ENCODE data around the gene PDZRN3. TPM values are rescaled to one million over a fixed set of nuclear protein-coding genes. Genes with fewer than 3 reads are reported as not detected.

PDZRN3 gene
- total RNA-seq, 1 donor from 2014 or later: 130 TPM

GRCh38 chr3:73452729-73453128 is 172.0 kb downstream of the PDZRN3 start:
- DNase-seq (ENCODE audit: missing footprints) (no peak), ATAC-seq (no peak)
- intact Hi-C loops (cut with DNase I): loop anchor here (5.0 kb wide), 1 partner anchor 40 kb away; no protein-coding TSS in a partner anchor

GRCh38 chr3:73451301-73451944 is 173.3 kb downstream of the PDZRN3 start:
- no peak for DNase-seq (ENCODE audit: missing footprints)
- intact Hi-C loops (cut with DNase I): loop anchor here (5.0 kb wide), 1 partner anchor 41 kb away; no protein-coding TSS in a partner anchor
- peak; percentile 22 for ATAC-seq

GRCh38 chr3:73449774-73450173 is 175.0 kb downstream of the PDZRN3 start:
- DNase-seq (ENCODE audit: missing footprints) (no peak), ATAC-seq (no peak)
- intact Hi-C loops (cut with DNase I): loop anchor here (5.0 kb wide), 1 partner anchor 43 kb away; no protein-coding TSS in a partner anchor

- DNase-seq (ENCODE audit: missing footprints) (no peak), ATAC-seq (no peak)
- intact Hi-C loops (cut with DNase I): no loop called here
Observed at GRCh38 chr3:73448761-73449301, 175.9 kb downstream of the PDZRN3 start.

- DNase-seq (ENCODE audit: missing footprints) (no peak), ATAC-seq (no peak)
- intact Hi-C loops (cut with DNase I): no loop called here
Observed at GRCh38 chr3:73448041-73448440, 176.7 kb downstream of the PDZRN3 start.

- ATAC-seq: no peak
- no peak for DNase-seq (ENCODE audit: missing footprints)
- intact Hi-C loops (cut with DNase I): no loop called here
Observed at GRCh38 chr3:73447111-73447510, 177.6 kb downstream of the PDZRN3 start.

- DNase-seq (ENCODE audit: missing footprints) (no peak), ATAC-seq (peak; percentile 63)
- intact Hi-C loops (cut with DNase I): no loop called here
Observed at GRCh38 chr3:73446467-73447110, 178.2 kb downstream of the PDZRN3 start.

GRCh38 chr3:73442886-73443285 is 181.9 kb downstream of the PDZRN3 start:
- intact Hi-C loops (cut with DNase I): no loop called here
- DNase-seq (ENCODE audit: missing footprints): no peak
- no peak for ATAC-seq

GRCh38 chr3:73442152-73442551 is 182.6 kb downstream of the PDZRN3 start:
- intact Hi-C loops (cut with DNase I): no loop called here
- DNase-seq (ENCODE audit: missing footprints) (no peak), ATAC-seq (no peak)

- no peak for ATAC-seq
- no peak for DNase-seq (ENCODE audit: missing footprints)
- intact Hi-C loops (cut with DNase I): no loop called here
Observed at GRCh38 chr3:73437828-73438227, 186.9 kb downstream of the PDZRN3 start.

GRCh38 chr3:73435055-73435454 is 189.7 kb downstream of the PDZRN3 start:
- DNase-seq (ENCODE audit: missing footprints) (no peak), ATAC-seq (no peak)
- intact Hi-C loops (cut with DNase I): no loop called here

GRCh38 chr3:73433687-73434086 is 191.1 kb downstream of the PDZRN3 start:
- ATAC-seq: peak; percentile 24
- no peak for DNase-seq (ENCODE audit: missing footprints)
- intact Hi-C loops (cut with DNase I): loop anchor here (2.0 kb wide), 1 partner anchor 333 kb away; no protein-coding TSS in a partner anchor

GRCh38 chr3:73433079-73433478 is 191.7 kb downstream of the PDZRN3 start:
- intact Hi-C loops (cut with DNase I): loop anchor here (2.0 kb wide), 1 partner anchor 332 kb away; no protein-coding TSS in a partner anchor
- ATAC-seq (no peak), DNase-seq (ENCODE audit: missing footprints) (no peak)

- intact Hi-C loops (cut with DNase I): loop anchor here (2.0 kb wide), 1 partner anchor 332 kb away; no protein-coding TSS in a partner anchor
- DNase-seq (ENCODE audit: missing footprints) (no peak), ATAC-seq (no peak)
Observed at GRCh38 chr3:73432706-73433032, 192.1 kb downstream of the PDZRN3 start.

GRCh38 chr3:73432023-73432705 is 192.6 kb downstream of the PDZRN3 start:
- no peak for DNase-seq (ENCODE audit: missing footprints)
- ATAC-seq: no peak
- intact Hi-C loops (cut with DNase I): loop anchor here (2.0 kb wide), 1 partner anchor 331 kb away; no protein-coding TSS in a partner anchor

GRCh38 chr3:73431183-73431900 is 193.4 kb downstream of the PDZRN3 start:
- intact Hi-C loops (cut with DNase I): no loop called here
- ATAC-seq (no peak), DNase-seq (ENCODE audit: missing footprints) (no peak)

GRCh38 chr3:73427048-73427706 is 197.6 kb downstream of the PDZRN3 start:
- no peak for DNase-seq (ENCODE audit: missing footprints)
- ATAC-seq: peak; percentile 83
- intact Hi-C loops (cut with DNase I): no loop called here

- DNase-seq (ENCODE audit: missing footprints): no peak
- ATAC-seq: no peak
- intact Hi-C loops (cut with DNase I): no loop called here
Observed at GRCh38 chr3:73426606-73427005, 198.1 kb downstream of the PDZRN3 start.

Data from Right ventricle myocardium inferior (tissue), 1 donor.